ENCODE results near the gene CCDC92B.

DNA sequence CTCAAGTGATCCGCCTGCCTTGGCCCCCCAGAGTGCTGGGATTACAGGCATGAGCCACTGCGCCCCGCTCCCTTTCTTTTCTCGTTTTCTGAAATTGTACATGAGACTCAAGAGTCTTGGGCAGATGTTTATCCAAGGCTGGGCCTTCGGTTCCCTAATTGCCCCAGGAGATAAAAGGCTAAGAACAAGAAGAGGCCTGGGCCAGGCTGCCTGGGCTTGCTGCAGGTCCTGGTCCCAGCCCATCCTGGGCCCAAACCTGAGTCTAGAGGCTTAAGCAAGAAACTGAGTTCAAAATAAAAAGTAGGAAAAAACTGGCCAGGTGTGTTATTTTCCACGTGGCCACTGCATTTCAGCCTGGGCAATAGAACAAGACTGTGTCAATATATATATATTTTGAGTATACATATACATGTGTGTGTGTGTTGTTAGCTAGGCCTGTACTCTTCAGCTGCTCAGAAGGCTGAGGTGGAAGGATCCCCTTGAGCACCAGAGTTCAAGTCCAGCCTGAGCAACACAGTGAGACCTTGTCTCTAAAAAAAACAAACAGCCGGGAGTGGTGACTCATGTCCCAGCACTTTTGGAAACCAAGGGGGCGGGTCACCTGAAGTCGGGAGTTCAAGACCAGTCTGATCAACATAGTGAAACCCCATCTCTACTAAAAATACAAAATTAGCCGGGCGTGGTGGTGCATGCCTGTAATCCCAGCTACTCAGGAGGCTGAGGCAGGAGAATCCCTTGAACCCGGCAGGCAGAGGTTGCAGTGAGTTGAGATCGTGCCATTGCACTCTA is 31.1 kb downstream of the CCDC92B start:
- TF ChIP-seq POLR2AphosphoS5 (IDR thresholded peaks at IDR 0.05; ENCODE audit: low read depth, low read length) (no peak), POLR2A (IDR thresholded peaks at IDR 0.05; ENCODE audit: low read depth, low read length) (no peak), TAF1 (IDR thresholded peaks at IDR 0.05; ENCODE audit: low read depth, low read length) (no peak)
